ENCODE results near the gene VWDE.

VWDE gene

GRCh38 chr7:12383377-12383776 lies 20.3 kb downstream of the VWDE start:
- Mint-ChIP-seq H3K9me3 (no peaks in the 10 kb centered on the region), H3K27ac (no peak overlapping the region), H3K36me3 (ENCODE audit: low read depth) (no peaks in the 10 kb centered on the region), H3K4me3 (no peak overlapping the region), H3K4me1 (ENCODE audit: low read depth) (no peaks in the 10 kb centered on the region), H3K27me3 (ENCODE audit: low read depth) (no peaks in the 10 kb centered on the region)

- Mint-ChIP-seq H3K27ac (no peak overlapping the region), H3K36me3 (ENCODE audit: low read depth) (no peaks in the 10 kb centered on the region), H3K9me3 (no peaks in the 10 kb centered on the region), H3K27me3 (ENCODE audit: low read depth) (no peaks in the 10 kb centered on the region), H3K4me3 (no peak overlapping the region), H3K4me1 (ENCODE audit: low read depth) (no peaks in the 10 kb centered on the region)
Observed at GRCh38 chr7:12378389-12378788, 25.3 kb downstream of the VWDE start.

- no peaks in the 10 kb centered on the region for H3K36me3 Mint-ChIP-seq (ENCODE audit: low read depth)
- H3K9me3 Mint-ChIP-seq, result no peaks in the 10 kb centered on the region
- no peak overlapping the region for H3K27ac Mint-ChIP-seq
- no peak overlapping the region for H3K4me3 Mint-ChIP-seq
- H3K27me3 Mint-ChIP-seq (ENCODE audit: low read depth), result no peaks in the 10 kb centered on the region
- no peaks in the 10 kb centered on the region for H3K4me1 Mint-ChIP-seq (ENCODE audit: low read depth)
Observed at GRCh38 chr7:12377406-12377805, 26.3 kb downstream of the VWDE start.

- H3K27ac Mint-ChIP-seq, result no peak overlapping the region
- no peaks in the 10 kb centered on the region for H3K27me3 Mint-ChIP-seq (ENCODE audit: low read depth)
- no peaks in the 10 kb centered on the region for H3K4me1 Mint-ChIP-seq (ENCODE audit: low read depth)
- no peaks in the 10 kb centered on the region for H3K36me3 Mint-ChIP-seq (ENCODE audit: low read depth)
- H3K4me3 Mint-ChIP-seq, result no peak overlapping the region
- no peaks in the 10 kb centered on the region for H3K9me3 Mint-ChIP-seq
Observed at GRCh38 chr7:12373580-12374263, 29.9 kb downstream of the VWDE start.

- no peak overlapping the region for H3K4me3 Mint-ChIP-seq
Observed at GRCh38 chr7:12370249-12370648, 33.4 kb downstream of the VWDE start.

GRCh38 chr7:12369756-12370155 lies 33.9 kb downstream of the VWDE start:
- no peaks in the 10 kb centered on the region for H3K27me3 Mint-ChIP-seq (ENCODE audit: low read depth)
- no peak overlapping the region for H3K27ac Mint-ChIP-seq
- H3K4me3 Mint-ChIP-seq, result no peak overlapping the region
- H3K36me3 Mint-ChIP-seq (ENCODE audit: low read depth), result no peaks in the 10 kb centered on the region
- H3K9me3 Mint-ChIP-seq, result no peaks in the 10 kb centered on the region
- H3K4me1 Mint-ChIP-seq (ENCODE audit: low read depth), result no peaks in the 10 kb centered on the region

More at GRCh38 chr7:12370249-12370648, 33.4 kb downstream of the VWDE start:
- no peaks in the 10 kb centered on the region for H3K27me3 Mint-ChIP-seq (ENCODE audit: low read depth)
- H3K36me3 Mint-ChIP-seq (ENCODE audit: low read depth), result no peaks in the 10 kb centered on the region
- no peak overlapping the region for H3K27ac Mint-ChIP-seq
- no peaks in the 10 kb centered on the region for H3K9me3 Mint-ChIP-seq
- no peaks in the 10 kb centered on the region for H3K4me1 Mint-ChIP-seq (ENCODE audit: low read depth)

- Mint-ChIP-seq H3K27ac (no peak overlapping the region), H3K4me3 (no peak overlapping the region), H3K27me3 (ENCODE audit: low read depth) (no peaks in the 10 kb centered on the region), H3K9me3 (no peaks in the 10 kb centered on the region), H3K4me1 (ENCODE audit: low read depth) (no peaks in the 10 kb centered on the region), H3K36me3 (ENCODE audit: low read depth) (no peaks in the 10 kb centered on the region)
Observed at GRCh38 chr7:12369072-12369471, 34.6 kb downstream of the VWDE start.

GRCh38 chr7:12360948-12361347 lies 42.7 kb downstream of the VWDE start:
- Mint-ChIP-seq H3K9me3 (no peaks in the 10 kb centered on the region), H3K4me1 (ENCODE audit: low read depth) (no peaks in the 10 kb centered on the region), H3K36me3 (ENCODE audit: low read depth) (no peaks in the 10 kb centered on the region), H3K4me3 (no peak overlapping the region), H3K27me3 (ENCODE audit: low read depth) (no peaks in the 10 kb centered on the region), H3K27ac (no peak overlapping the region)

GRCh38 chr7:12358694-12359093 lies 45.0 kb downstream of the VWDE start:
- H3K36me3 Mint-ChIP-seq (ENCODE audit: low read depth), result no peaks in the 10 kb centered on the region
- no peak overlapping the region for H3K4me3 Mint-ChIP-seq
- H3K27ac Mint-ChIP-seq, result no peak overlapping the region
- H3K27me3 Mint-ChIP-seq (ENCODE audit: low read depth), result no peaks in the 10 kb centered on the region
- H3K9me3 Mint-ChIP-seq, result no peaks in the 10 kb centered on the region
- H3K4me1 Mint-ChIP-seq (ENCODE audit: low read depth), result no peaks in the 10 kb centered on the region

- H3K4me1 Mint-ChIP-seq (ENCODE audit: low read depth), result no peaks in the 10 kb centered on the region
- no peak overlapping the region for H3K27ac Mint-ChIP-seq
- no peak overlapping the region for H3K4me3 Mint-ChIP-seq
- H3K27me3 Mint-ChIP-seq (ENCODE audit: low read depth), result no peaks in the 10 kb centered on the region
- no peaks in the 10 kb centered on the region for H3K36me3 Mint-ChIP-seq (ENCODE audit: low read depth)
- no peaks in the 10 kb centered on the region for H3K9me3 Mint-ChIP-seq
Observed at GRCh38 chr7:12357508-12357907, 46.2 kb downstream of the VWDE start.

GRCh38 chr7:12351843-12352242 lies 51.8 kb downstream of the VWDE start:
- Mint-ChIP-seq H3K4me1 (ENCODE audit: low read depth) (peaks cover 3% of the 10 kb centered on the region), H3K9me3 (no peaks in the 10 kb centered on the region), H3K27ac (no peak overlapping the region), H3K27me3 (ENCODE audit: low read depth) (no peaks in the 10 kb centered on the region), H3K36me3 (ENCODE audit: low read depth) (no peaks in the 10 kb centered on the region), H3K4me3 (no peak overlapping the region)

- Mint-ChIP-seq H3K36me3 (ENCODE audit: low read depth) (no peaks in the 10 kb centered on the region), H3K4me3 (no peak overlapping the region), H3K27ac (no peak overlapping the region), H3K27me3 (ENCODE audit: low read depth) (no peaks in the 10 kb centered on the region), H3K4me1 (ENCODE audit: low read depth) (peaks cover 3% of the 10 kb centered on the region), H3K9me3 (no peaks in the 10 kb centered on the region)
Observed at GRCh38 chr7:12350971-12351370, 52.7 kb downstream of the VWDE start.

GRCh38 chr7:12337095-12337494 lies 66.6 kb downstream of the VWDE start:
- Mint-ChIP-seq H3K36me3 (ENCODE audit: low read depth) (no peaks in the 10 kb centered on the region), H3K9me3 (no peaks in the 10 kb centered on the region), H3K27me3 (ENCODE audit: low read depth) (no peaks in the 10 kb centered on the region), H3K4me1 (ENCODE audit: low read depth) (no peaks in the 10 kb centered on the region), H3K4me3 (no peak overlapping the region), H3K27ac (no peak overlapping the region)

- Mint-ChIP-seq H3K4me1 (ENCODE audit: low read depth) (no peaks in the 10 kb centered on the region), H3K36me3 (ENCODE audit: low read depth) (no peaks in the 10 kb centered on the region), H3K27me3 (ENCODE audit: low read depth) (no peaks in the 10 kb centered on the region), H3K27ac (no peak overlapping the region), H3K4me3 (no peak overlapping the region), H3K9me3 (no peaks in the 10 kb centered on the region)
Observed at GRCh38 chr7:12328888-12329770, 74.5 kb downstream of the VWDE start.

- Mint-ChIP-seq H3K27ac (no peak overlapping the region), H3K4me3 (no peak overlapping the region), H3K27me3 (ENCODE audit: low read depth) (no peaks in the 10 kb centered on the region), H3K36me3 (ENCODE audit: low read depth) (no peaks in the 10 kb centered on the region), H3K4me1 (ENCODE audit: low read depth) (no peaks in the 10 kb centered on the region), H3K9me3 (no peaks in the 10 kb centered on the region)
Observed at GRCh38 chr7:12327922-12328321, 75.7 kb downstream of the VWDE start.
